Stomach (tissue), 9 donors: Measurements from ENCODE around the gene FBH1. TPM values are rescaled to one million over a fixed set of nuclear protein-coding genes. Genes with fewer than 3 reads are reported as not detected.
A peak's percentile ranks its signal among the peaks of the same experiment; 100 is the strongest.

Experiments
- DNase-seq, 2 donors: peaks; one replicate each; pipeline versions ENCODE4 v3.0.0 to v3.0.0-alpha.2; 2013 to 2019
- H3K27ac ChIP-seq, 5 donors: fragments of 200-600 bp in 4 of 5; sonication (generic) in 4 of 5; one replicate each; pipeline ENCODE4 v1.5.1; 2013 to 2019; ENCODE audit warnings: mild to moderate bottlenecking in 1 of 5, moderate library complexity in 1 of 5
- H3K27me3 ChIP-seq, 3 donors: fragments of 200-600 bp; sonication (generic); one replicate each; pipeline ENCODE4 v1.5.1; 2017 to 2019; ENCODE audit warnings: mixed run types in 1 of 3
- H3K36me3 ChIP-seq, 4 donors: fragments of 200-600 bp; sonication (generic); 1 replicate in 3 of 4; 2 replicates in 1 of 4; pipeline ENCODE4 v1.5.1; 2016 to 2019
- H3K4me1 ChIP-seq, 4 donors: fragments of 200-600 bp; sonication (generic); one replicate each; pipeline ENCODE4 v1.5.1; 2016 to 2019
- H3K4me3 ChIP-seq, 4 donors: fragments of 200-600 bp; sonication (generic) in 3 of 4; one replicate each; pipeline ENCODE4 v1.5.1; 2016 to 2019; ENCODE audit warnings: mild to moderate bottlenecking in 1 of 4
- H3K9me3 ChIP-seq, 4 donors: fragments of 200-600 bp; sonication (generic); one replicate each; pipeline ENCODE4 v1.5.1; 2016 to 2019
- EP300 ChIP-seq: sonication (generic); formaldehyde crosslinking; IDR thresholded peaks from one replicate; pipeline ENCODE4 v1.6.1; 2017; ENCODE audit warnings: antibody characterized with exemption
- POLR2A ChIP-seq, 4 donors: fragments of 450-650 bp; IDR thresholded peaks; one replicate each; pipeline ENCODE4 v1.6.1; 2016; ENCODE audit warnings: antibody characterized with exemption in 4 of 4, control low read depth in 2 of 4, mild to moderate bottlenecking in 1 of 4, moderate library complexity in 1 of 4
- POLR2AphosphoS5 ChIP-seq, 3 donors: sonication (generic); formaldehyde crosslinking; IDR thresholded peaks; one replicate each; pipeline ENCODE4 v1.6.1; 2016; ENCODE audit warnings: antibody characterized with exemption in 3 of 3
- WGBS, 5 donors: extraction: QIAGEN DNeasy Blood & Tissue Kit in 3 of 5; methylation state at CpG; one replicate each; pipeline versions ENCODE4 v1.1.5 to v1.1.7; 2013 to 2018; 5-methylcytosine and 5-hydroxymethylcytosine counted together
- intact Hi-C: fragments of 100-400 bp; cut with DNase I; formaldehyde crosslinking; loops from one replicate; pipeline ENCODE4 v1.15.1; 2023; ENCODE audit warnings: low total_unique reads
- polyA plus RNA-seq, 3 donors: library from polyadenylated mRNA; stranded (reverse); fragments of 200-250 nt; gene quantifications; one replicate each; pipeline ENCODE4 v1.2.3, GENCODE V29; 2013
- total RNA-seq, 5 donors: library from RNA; depleted of rRNA; stranded (reverse); fragments of >200 nt; gene quantifications; one replicate each; pipeline versions ENCODE4 v1.1.0 to v1.2.3, GENCODE V29; 2014 to 2016
- TF ChIP-seq, protein P1 (sequence below), 7 experiments: fragments of 450-650 bp in 4 of 7; fragments of 200-600 bp in 3 of 7; sonication (generic) in 3 of 7; IDR thresholded peaks; one replicate each; pipeline ENCODE4 v1.5.1; 2016 to 2019; ENCODE audit warnings: antibody characterized with exemption in 7 of 7, control low read depth in 2 of 7, mild to moderate bottlenecking in 1 of 7
- donor health status: healthy with polysubstance abuse.
- donor health status: Bipolar disorder and iron deficiency.
- donor health status: healthy.

The FBH1 gene
- total and polyA plus RNA-seq, 8 donors: 38.4 to 192 (median 53.3) TPM

DNA sequence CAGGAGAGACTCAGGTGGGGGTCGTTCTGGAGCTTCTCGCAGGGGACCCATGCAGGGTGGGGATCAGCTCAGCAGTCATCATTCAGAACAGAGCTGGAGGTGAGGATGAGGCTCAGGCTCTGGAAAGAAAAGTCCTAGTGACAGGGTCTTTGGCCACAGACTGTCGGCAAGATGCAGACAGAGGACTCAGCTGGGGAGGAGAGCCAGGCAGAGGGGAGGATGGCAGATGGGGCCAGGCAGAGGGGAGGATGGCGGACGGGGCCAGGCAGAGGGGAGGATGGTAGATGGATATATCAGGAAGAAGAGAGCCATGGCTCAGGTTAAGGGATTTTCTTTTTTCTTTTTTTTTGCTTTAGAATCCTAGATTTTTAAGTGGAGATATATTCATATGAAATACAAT lies 95.0 kb downstream of the FBH1 start:
- no peak overlapping the region for H3K4me3 ChIP-seq
- H3K27ac ChIP-seq: peak overlapping the region in 2 of 5 donors; percentile 54 to 60
- intact Hi-C loops: no loop called here
- H3K4me1 ChIP-seq: peaks cover 0 to 3% (median 0%) of the 10 kb centered on the region in 4 donors
- H3K36me3 ChIP-seq: no peaks in the 10 kb centered on the region
- WGBS, 5 donors: 86 to 94% (median 89%) methylated on average over 5 of the region's 5 CpGs
- no peaks in the 10 kb centered on the region for H3K9me3 ChIP-seq
- DNase-seq: no peak
- no peaks in the 10 kb centered on the region for H3K27me3 ChIP-seq
- TF ChIP-seq EP300: no peak
- TF ChIP-seq, protein P1, sequence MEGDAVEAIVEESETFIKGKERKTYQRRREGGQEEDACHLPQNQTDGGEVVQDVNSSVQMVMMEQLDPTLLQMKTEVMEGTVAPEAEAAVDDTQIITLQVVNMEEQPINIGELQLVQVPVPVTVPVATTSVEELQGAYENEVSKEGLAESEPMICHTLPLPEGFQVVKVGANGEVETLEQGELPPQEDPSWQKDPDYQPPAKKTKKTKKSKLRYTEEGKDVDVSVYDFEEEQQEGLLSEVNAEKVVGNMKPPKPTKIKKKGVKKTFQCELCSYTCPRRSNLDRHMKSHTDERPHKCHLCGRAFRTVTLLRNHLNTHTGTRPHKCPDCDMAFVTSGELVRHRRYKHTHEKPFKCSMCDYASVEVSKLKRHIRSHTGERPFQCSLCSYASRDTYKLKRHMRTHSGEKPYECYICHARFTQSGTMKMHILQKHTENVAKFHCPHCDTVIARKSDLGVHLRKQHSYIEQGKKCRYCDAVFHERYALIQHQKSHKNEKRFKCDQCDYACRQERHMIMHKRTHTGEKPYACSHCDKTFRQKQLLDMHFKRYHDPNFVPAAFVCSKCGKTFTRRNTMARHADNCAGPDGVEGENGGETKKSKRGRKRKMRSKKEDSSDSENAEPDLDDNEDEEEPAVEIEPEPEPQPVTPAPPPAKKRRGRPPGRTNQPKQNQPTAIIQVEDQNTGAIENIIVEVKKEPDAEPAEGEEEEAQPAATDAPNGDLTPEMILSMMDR (IDR thresholded peaks at IDR 0.05): no peak
- TF ChIP-seq POLR2A (IDR thresholded peaks at IDR 0.05): no peak
- no peak for TF ChIP-seq POLR2AphosphoS5 (IDR thresholded peaks at IDR 0.05)

Other genes with a start within 250 kb of the FBH1 start
- 10 to 100 TPM in 4 of 5 donors, under 1 TPM in 1; 0.89 to 15.6 (median 14.1) TPM for gene ASB13, start 223.6 kb upstream of the FBH1 start, total RNA-seq
- gene ASB13, start 223.6 kb upstream of the FBH1 start, polyA plus RNA-seq: 10 to 100 TPM; 21.2 to 27.5 (median 25.1) TPM
- gene TASOR2, start 205.4 kb upstream of the FBH1 start, total RNA-seq: 100 to 1,000 TPM in 2 of 5 donors, 10 to 100 TPM in 3; 14.5 to 362 (median 88.4) TPM
- 1 to 10 TPM; 6.0 to 8.2 (median 6.0) TPM for gene TASOR2, start 205.4 kb upstream of the FBH1 start, polyA plus RNA-seq
- gene GDI2, start 76.8 kb upstream of the FBH1 start, total RNA-seq: 100 to 1,000 TPM in 4 of 5 donors, 10 to 100 TPM in 1; 63.4 to 600 (median 187) TPM
- gene GDI2, start 76.8 kb upstream of the FBH1 start, polyA plus RNA-seq: 100 to 1,000 TPM; 104 to 180 (median 108) TPM
- 100 to 1,000 TPM in 2 of 5 donors, 1 to 10 TPM in 3; 2.2 to 233 (median 8.4) TPM for gene ANKRD16, start 350 bp upstream of the FBH1 start, total RNA-seq
- 1 to 10 TPM; 5.1 to 8.7 (median 7.0) TPM for gene ANKRD16, start 350 bp upstream of the FBH1 start, polyA plus RNA-seq
- 10 to 100 TPM in 3 of 5 donors, 1 to 10 TPM in 2; 6.7 to 63.0 (median 16.1) TPM for gene IL15RA, start 87.3 kb downstream of the FBH1 start, total RNA-seq
- gene IL15RA, start 87.3 kb downstream of the FBH1 start, polyA plus RNA-seq: 10 to 100 TPM; 13.9 to 26.1 (median 15.7) TPM
- 1 to 10 TPM in 2 of 5 donors, under 1 TPM in 1, not detected in 2; 0.45 to 2.3 (median 1.5) TPM for gene IL2RA, start 172.1 kb downstream of the FBH1 start, total RNA-seq
- 1 to 10 TPM in 1 of 3 donors, under 1 TPM in 2; 0.46 to 1.3 (median 0.60) TPM for gene IL2RA, start 172.1 kb downstream of the FBH1 start, polyA plus RNA-seq
- 100 to 1,000 TPM in 3 of 5 donors, 10 to 100 TPM in 2; 71.0 to 168 (median 105) TPM for gene RBM17, start 198.8 kb downstream of the FBH1 start, total RNA-seq
- 10 to 100 TPM; 41.4 to 58.5 (median 50.9) TPM for gene RBM17, start 198.8 kb downstream of the FBH1 start, polyA plus RNA-seq